ENCODE results near the gene TMEM54. TPM values are rescaled to one million over a fixed set of nuclear protein-coding genes. Genes with fewer than 3 reads are reported as not detected.

Gene TMEM54
- total and polyA plus RNA-seq, 2 donors (not counting 1 experiment from before 2014, with no cell fraction given), result 24.2 to 69.9 TPM

GRCh38 chr1:32848354-32849063 lies 52.7 kb downstream of the TMEM54 start:
- Histone ChIP-seq H2AFZ (ENCODE audit: low read length) (no peak overlapping the region), H3K27ac (ENCODE audit: insufficient read depth, low read length) (no peak overlapping the region), H3K36me3 (ENCODE audit: control insufficient read depth, insufficient read depth, low read length) (peaks cover 2% of the 10 kb centered on the region), H3K9ac (ENCODE audit: insufficient read depth, low read length) (no peak overlapping the region), H4K20me1 (ENCODE audit: control insufficient read depth, extremely low read depth, insufficient read depth, low read length) (no peaks in the 10 kb centered on the region), H3K9me3 (ENCODE audit: control insufficient read depth, insufficient read depth, low read depth, low read length) (no peaks in the 10 kb centered on the region), H3K4me2 (ENCODE audit: extremely low read depth, insufficient read depth, low read length) (no peak overlapping the region), H3K27me3 (ENCODE audit: control insufficient read depth, insufficient read depth, low read length) (no peaks in the 10 kb centered on the region), H3K4me3 (replicated peaks in 1 of 4; ENCODE audit: control extremely low read depth in 1 of 4, insufficient read depth in 1 of 4, low read depth in 3 of 4, low read length in 4 of 4) (no peak overlapping the region), H3K4me1 (ENCODE audit: control insufficient read depth, extremely low read depth, insufficient read depth, low read length) (no peaks in the 10 kb centered on the region), H3K79me2 (ENCODE audit: control insufficient read depth, insufficient read depth, low read length) (no peaks in the 10 kb centered on the region)
- TF ChIP-seq EZH2 (IDR thresholded peaks at IDR 0.05; ENCODE audit: low read length, missing control alignments) (no peak), CTCF (conservative IDR thresholded peaks at IDR 0.05 in 1 of 2, IDR thresholded peaks at IDR 0.05 in 1 of 2; ENCODE audit: low read depth in 1 of 2, low read length in 2 of 2) (no peak)
- DNase-seq (ENCODE audit: low read depth in 2 of 2), result no peak

Other genes starting within 250 kb of the TMEM54 start
- 43.7 and 58.1 TPM in 2 replicates for gene SYNC, start 198.6 kb downstream of the TMEM54 start, total RNA-seq
- 31.5 and 50.9 TPM in 2 replicates for gene SYNC, start 198.6 kb downstream of the TMEM54 start, polyA plus RNA-seq
- 217 and 295 TPM in 2 replicates for gene YARS1, start 84.0 kb downstream of the TMEM54 start, total RNA-seq
- 85.8 and 94.4 TPM in 2 replicates for gene YARS1, start 84.0 kb downstream of the TMEM54 start, polyA plus RNA-seq
- gene S100PBP, start 83.7 kb downstream of the TMEM54 start, total RNA-seq, result 26.7 and 36.3 TPM in 2 replicates
- gene S100PBP, start 83.7 kb downstream of the TMEM54 start, polyA plus RNA-seq, result 30.7 and 41.8 TPM in 2 replicates
- 0.33 and 1.0 TPM in 2 replicates for gene FNDC5, start 30.5 kb downstream of the TMEM54 start, total RNA-seq
- 0.38 and 1.6 TPM in 2 replicates for gene FNDC5, start 30.5 kb downstream of the TMEM54 start, polyA plus RNA-seq
- gene HPCA, start 14.9 kb downstream of the TMEM54 start, total RNA-seq, result 0.33 TPM in 1 of 2 replicates, not detected in the other
- 0.06 TPM in 1 of 2 replicates, not detected in the other for gene HPCA, start 14.9 kb downstream of the TMEM54 start, polyA plus RNA-seq
- 12.3 and 15.4 TPM in 2 replicates for gene RNF19B, start 63.4 kb upstream of the TMEM54 start, total RNA-seq
- 10.1 and 11.3 TPM in 2 replicates for gene RNF19B, start 63.4 kb upstream of the TMEM54 start, polyA plus RNA-seq
- 59.3 and 62.6 TPM in 2 replicates for gene AK2, start 135.5 kb upstream of the TMEM54 start, total RNA-seq
- gene AK2, start 135.5 kb upstream of the TMEM54 start, polyA plus RNA-seq, result 141 and 155 TPM in 2 replicates
- gene AZIN2, start 179.8 kb upstream of the TMEM54 start, total RNA-seq, result 4.4 and 9.1 TPM in 2 replicates
- 2.1 and 3.2 TPM in 2 replicates for gene AZIN2, start 179.8 kb upstream of the TMEM54 start, polyA plus RNA-seq